B cell (primary cell): Measurements from ENCODE around the gene IRF1. TPM values are rescaled to one million over a fixed set of nuclear protein-coding genes. Genes with fewer than 3 reads are reported as not detected.

Source experiments
- ATAC-seq: fragments of 200-7000 bp; cut with Tn5 transposase; one replicate; pipeline ENCODE4 v1.10.0; 2021; ENCODE audit warnings: low read depth, mild to moderate bottlenecking, moderate number of reproducible peaks, moderate library complexity
- CTCF ChIA-PET: fragments of 350-600 bp; sonication (Branson Sonifier 250); formaldehyde crosslinking; loops from one replicate; lab custom pipeline; 2021; ENCODE audit warnings: antibody characterized with exemption, inconsistent platforms; lab: Charles Lee
- POLR2A ChIA-PET: fragments of 350-600 bp; sonication (Branson Sonifier 250); formaldehyde crosslinking; loops from one replicate; lab custom pipeline; 2021; ENCODE audit warnings: antibody characterized with exemption; lab: Charles Lee
- DNase-seq: peaks from one replicate; pipeline ENCODE4 v3.0.0; 2013
- H2AFZ ChIP-seq: 2 replicates; pipeline ENCODE4 v1.6.1; 2012; ENCODE audit warnings: mild to moderate bottlenecking, low read depth, low read length; ENCODE audit not compliant: insufficient read depth, poor library complexity, severe bottlenecking
- H3K27ac ChIP-seq, 2 donors: 1 replicate in 1 of 2; 2 replicates in 1 of 2; pipeline ENCODE4 v1.5.1; 2012 to 2013; ENCODE audit warnings: low read length in 2 of 2, mild to moderate bottlenecking in 2 of 2, moderate library complexity in 1 of 2
- H3K27me3 ChIP-seq, 4 experiments: fragments of 200-600 bp in 1 of 4; sonication (generic) in 1 of 4; replicated peaks in 1 of 4; 1 replicate in 2 of 4; 2 replicates in 2 of 4; pipeline versions ENCODE4 v1.6.1 to v1.7.0; 2013 to 2016; ENCODE audit warnings: low read length in 3 of 4, mild to moderate bottlenecking in 2 of 4, mixed read lengths in 1 of 4, moderate library complexity in 1 of 4; ENCODE audit not compliant: insufficient read depth in 4 of 4, control insufficient read depth in 3 of 4; ENCODE audit errors: control extremely low read depth in 1 of 4
- H3K36me3 ChIP-seq, 2 experiments: replicated peaks in 1 of 2; 1 replicate in 1 of 2; 2 replicates in 1 of 2; pipeline versions ENCODE4 v1.6.1 to v1.7.1; 2013; ENCODE audit warnings: low read length in 1 of 2; ENCODE audit not compliant: insufficient read depth in 2 of 2, control insufficient read depth in 1 of 2; ENCODE audit errors: control extremely low read depth in 1 of 2, extremely low read depth in 1 of 2
- H3K4me1 ChIP-seq, 2 donors: fragments of 200-600 bp in 1 of 2; sonication (generic) in 1 of 2; 1 replicate in 1 of 2; 2 replicates in 1 of 2; pipeline versions ENCODE4 v1.5.1 to v1.6.1; 2013 to 2017; ENCODE audit warnings: low read length in 2 of 2; ENCODE audit not compliant: control insufficient read depth in 2 of 2, insufficient read depth in 2 of 2
- H3K4me2 ChIP-seq: replicated peaks from 2 replicates; pipeline ENCODE3; 2012; ENCODE audit warnings: mild to moderate bottlenecking, low read depth, low read length; ENCODE audit not compliant: poor library complexity, severe bottlenecking
- H3K4me3 ChIP-seq, 5 experiments: fragments of 200-600 bp in 1 of 5; sonication (generic) in 1 of 5; 1 replicate in 3 of 5; 2 replicates in 2 of 5; pipeline versions ENCODE4 v1.5.1 to v1.7.0; 2011 to 2016; ENCODE audit warnings: low read length in 4 of 5, mild to moderate bottlenecking in 4 of 5, low read depth in 2 of 5, control low read depth in 1 of 5, moderate library complexity in 1 of 5; ENCODE audit not compliant: insufficient read depth in 1 of 5; ENCODE audit errors: control extremely low read depth in 1 of 5, extremely low read depth in 1 of 5
- H3K79me2 ChIP-seq: fragments of 200-600 bp; sonication (generic); one replicate; pipeline ENCODE4 v1.6.0; 2016; ENCODE audit warnings: low read length; ENCODE audit not compliant: control insufficient read depth, insufficient read depth
- H3K9ac ChIP-seq: fragments of 200-600 bp; sonication (generic); 2 replicates; pipeline ENCODE4 v1.6.1; 2017; ENCODE audit warnings: mild to moderate bottlenecking, low read length, moderate library complexity
- H3K9me3 ChIP-seq, 3 donors: one replicate each; pipeline versions ENCODE4 v1.6.1 to v1.7.1; 2013; ENCODE audit warnings: low read length in 2 of 3; ENCODE audit not compliant: control insufficient read depth in 2 of 3, insufficient read depth in 1 of 3; ENCODE audit errors: control extremely low read depth in 1 of 3
- H4K20me1 ChIP-seq: 2 replicates; pipeline ENCODE4 v1.6.0; 2012; ENCODE audit warnings: mild to moderate bottlenecking, low read length; ENCODE audit not compliant: insufficient read depth, control insufficient read depth, poor library complexity, severe bottlenecking
- H3K27ac Mint-ChIP-seq: one replicate; pipeline ENCODE4 v1.8.0; 2021; ENCODE audit warnings: mixed read lengths
- H3K27me3 Mint-ChIP-seq: one replicate; pipeline ENCODE4 v1.8.0; 2021; ENCODE audit warnings: mixed read lengths
- H3K4me1 Mint-ChIP-seq: one replicate; pipeline ENCODE4 v1.8.0; 2021; ENCODE audit warnings: mixed read lengths
- H3K4me3 Mint-ChIP-seq: one replicate; pipeline ENCODE4 v1.8.0; 2021; ENCODE audit warnings: mixed read lengths
- H3K9me3 Mint-ChIP-seq: one replicate; pipeline ENCODE4 v1.8.0; 2022; ENCODE audit warnings: mixed read lengths; ENCODE audit not compliant: insufficient read depth
- CTCF ChIP-seq: fragments of 200-600 bp; IDR thresholded peaks from one replicate; pipeline ENCODE4 v1.8.0; 2022; ENCODE audit warnings: antibody characterized with exemption, mild to moderate bottlenecking
- EZH2 ChIP-seq: IDR thresholded peaks from 2 replicates; pipeline ENCODE4 v1.6.1; 2012; ENCODE audit warnings: borderline replicate concordance, low read depth, mild to moderate bottlenecking, moderate library complexity, low read length; ENCODE audit not compliant: insufficient read depth, poor library complexity, severe bottlenecking
- WGBS: methylation state at CpG from one replicate; pipeline ENCODE4 v1.1.5; 2013; ENCODE audit warnings: missing lambda C conversion rate; ENCODE audit not compliant: insufficient coverage; 5-methylcytosine and 5-hydroxymethylcytosine counted together
- intact Hi-C: fragments of 100-400 bp; cut with micrococcal nuclease; formaldehyde crosslinking; loops from one replicate; pipeline ENCODE4 v1.10.0; 2022
- polyA plus RNA-seq: library from polyadenylated mRNA; depleted of rRNA; stranded (reverse); fragments of >200 nt; gene quantifications from 2 replicates; pipeline ENCODE4 v1.2.3, GENCODE V29; 2012
- total RNA-seq, 2 donors: library from RNA; stranded (reverse); fragments of 120-200 nt in 1 of 2; gene quantifications; 1 replicate in 1 of 2; 2 replicates in 1 of 2; pipeline versions ENCODE4 v1.2.3 to v1.2.4, GENCODE V29; 2013 to 2022

The IRF1 gene
- total and polyA plus RNA-seq, 2 donors (not counting 1 experiment from before 2014, with no cell fraction given) = 173 to 306 TPM

- peaks cover 4% of the 10 kb centered on the region for H3K27me3 Mint-ChIP-seq
- TF ChIP-seq CTCF = no peak
Observed at GRCh38 chr5:132510076-132510475, 19.5 kb upstream of the IRF1 start.

DNA sequence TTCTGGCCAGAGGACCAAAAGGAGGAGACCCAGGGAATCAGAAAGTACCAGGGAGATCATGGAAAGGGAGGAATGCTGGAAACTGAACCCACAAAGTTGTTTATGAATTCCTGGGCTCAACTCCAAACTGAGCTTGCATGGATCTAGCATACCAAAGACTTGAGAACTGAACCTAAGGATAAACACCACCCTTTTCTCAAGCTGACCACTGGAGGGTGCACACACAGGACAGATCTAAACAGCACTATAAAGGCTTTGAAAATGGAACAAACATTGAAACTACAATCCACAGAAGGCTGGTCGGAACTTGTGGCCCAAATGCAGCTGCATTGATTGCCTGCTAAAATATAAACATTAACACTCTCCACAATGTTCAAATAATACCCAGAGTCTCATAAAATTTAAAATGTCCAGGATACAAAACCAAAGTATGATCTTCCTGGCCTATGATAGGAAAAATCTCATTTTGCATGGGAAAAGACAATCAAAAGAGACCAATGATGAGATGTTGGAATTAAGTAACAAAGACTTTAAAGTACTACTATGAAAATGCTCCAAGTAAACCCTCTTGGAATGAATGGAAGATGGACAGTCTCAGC, 15.6 kb upstream of the IRF1 start:
- Mint-ChIP-seq H3K9me3 (no peaks in the 10 kb centered on the region), H3K4me3 (no peak overlapping the region), H3K27me3 (peaks cover 4% of the 10 kb centered on the region), H3K27ac (no peak overlapping the region), H3K4me1 (peaks cover 8% of the 10 kb centered on the region)
- no peaks in the 10 kb centered on the region for H3K36me3 ChIP-seq
- H4K20me1 ChIP-seq = no peaks in the 10 kb centered on the region
- H3K4me3 ChIP-seq = no peak overlapping the region
- H3K4me1 ChIP-seq = peaks cover 7% of the 10 kb centered on the region in 2 donors
- peaks cover 7% of the 10 kb centered on the region for H3K79me2 ChIP-seq
- H3K9ac ChIP-seq = no peak overlapping the region
- H3K9me3 ChIP-seq = no peaks in the 10 kb centered on the region
- no peak overlapping the region for H2AFZ ChIP-seq
- H3K27ac ChIP-seq = no peak overlapping the region
- CTCF ChIA-PET = interaction anchor here (0.7 to 13.8 kb wide), 11 partner anchors 9 to 323 kb away, joined by 3 to 528 read pairs (median 5); partner anchors contain the start of gene IRF1
- intact Hi-C loops = loop anchor here (1.0 to 10.0 kb wide), 2 partner anchors 211 to 314 kb away; partner anchors contain the start of gene SLC22A4
- H3K27me3 ChIP-seq = peaks cover 0 to 2% (median 0%) of the 10 kb centered on the region in 4 experiments
- no CpG with 5 or more reads among the region's 1 CpG for WGBS
- peak; percentile 43 for DNase-seq
- TF ChIP-seq CTCF (peak; percentile 27), EZH2 (no peak)
- POLR2A ChIA-PET = interaction anchor here (0.6 kb wide), 1 partner anchor 111 kb away, joined by 3 read pairs; no protein-coding TSS in a partner anchor
- no peak for ATAC-seq
- H3K4me2 ChIP-seq = no peak overlapping the region

More at GRCh38 chr5:132510076-132510475, 19.5 kb upstream of the IRF1 start:
- Mint-ChIP-seq H3K4me1 (peaks cover 2% of the 10 kb centered on the region), H3K9me3 (peaks cover 1% of the 10 kb centered on the region), H3K27ac (no peak overlapping the region), H3K4me3 (no peak overlapping the region)
- intact Hi-C loops = no loop called here
- no peak for DNase-seq
- H4K20me1 ChIP-seq = no peaks in the 10 kb centered on the region
- no peaks in the 10 kb centered on the region for H3K4me1 ChIP-seq
- H3K27me3 ChIP-seq = peaks cover 0 to 2% (median 0%) of the 10 kb centered on the region in 4 experiments
- H2AFZ ChIP-seq = no peak overlapping the region
- ChIA-PET POLR2A (no interaction called here), CTCF (interaction anchor here (0.6 to 2.9 kb wide), 6 partner anchors 10 to 449 kb away, joined by 3 to 16 read pairs (median 7); no protein-coding TSS in a partner anchor)
- no peak overlapping the region for H3K4me3 ChIP-seq
- H3K79me2 ChIP-seq = no peaks in the 10 kb centered on the region
- no peaks in the 10 kb centered on the region for H3K36me3 ChIP-seq
- ATAC-seq = no peak
- H3K9ac ChIP-seq = no peak overlapping the region
- no peak overlapping the region for H3K4me2 ChIP-seq
- no peak overlapping the region for H3K27ac ChIP-seq
- peaks cover 0 to 3% (median 0%) of the 10 kb centered on the region in 3 donors for H3K9me3 ChIP-seq
